Body of pancreas (tissue), 4 donors: ENCODE results near the gene MUS81. TPM values are rescaled to one million over a fixed set of nuclear protein-coding genes. Genes with fewer than 3 reads are reported as not detected.

Experiments
- ATAC-seq: fragments of 150-250 bp; one replicate; pipeline ENCODE4 v1.9.1; 2016
- DNase-seq, 4 donors: peaks; one replicate each; pipeline ENCODE4 v3.0.0-alpha.2; 2019
- H3K27ac ChIP-seq, 4 donors: fragments of 200-600 bp; sonication (generic); 1 replicate in 3 of 4; 2 replicates in 1 of 4; pipeline versions ENCODE4 v1.5.1 to v1.6.1; 2016 to 2019; ENCODE audit warnings: mild to moderate bottlenecking in 1 of 4, mixed read lengths in 1 of 4, moderate library complexity in 1 of 4
- H3K27me3 ChIP-seq, 2 donors: fragments of 200-600 bp; sonication (generic); one replicate each; pipeline ENCODE4 v1.6.0; 2016; ENCODE audit warnings: mild to moderate bottlenecking in 1 of 2
- H3K36me3 ChIP-seq, 2 donors: fragments of 200-600 bp; sonication (generic); replicated peaks in 1 of 2; 2 replicates each; pipeline ENCODE4 v1.5.1; 2016; ENCODE audit warnings: low read depth in 2 of 2; ENCODE audit not compliant: insufficient read depth in 1 of 2
- H3K4me1 ChIP-seq: fragments of 200-600 bp; sonication (generic); one replicate; pipeline ENCODE4 v1.6.0; 2016
- H3K4me3 ChIP-seq, 2 donors: fragments of 200-600 bp; sonication (generic); 1 replicate in 1 of 2; 2 replicates in 1 of 2; pipeline ENCODE4 v1.5.1; 2016 to 2019
- H3K9me3 ChIP-seq, 3 donors: fragments of 200-600 bp; sonication (generic); 1 replicate in 2 of 3; 2 replicates in 1 of 3; pipeline ENCODE4 v1.5.1; 2016
- CTCF ChIP-seq, 7 experiments: fragments of 450-650 bp in 4 of 7; fragments of 200-600 bp in 3 of 7; sonication (generic) in 3 of 7; IDR thresholded peaks; one replicate each; pipeline ENCODE4 v1.5.1; 2016 to 2019; ENCODE audit warnings: antibody characterized with exemption in 7 of 7
- POLR2A ChIP-seq, 3 donors: fragments of 450-650 bp; IDR thresholded peaks; one replicate each; pipeline ENCODE4 v1.6.1; 2016; ENCODE audit warnings: antibody characterized with exemption in 3 of 3, mild to moderate bottlenecking in 2 of 3
- WGBS, 2 donors: methylation state at CpG; one replicate each; pipeline ENCODE4 v1.1.5; 2017; 5-methylcytosine and 5-hydroxymethylcytosine counted together
- intact Hi-C: fragments of 100-400 bp; cut with DNase I; formaldehyde crosslinking; loops from one replicate; pipeline ENCODE4 v1.15.1; 2023
- total RNA-seq, 2 donors: library from RNA; depleted of rRNA; stranded (reverse); fragments of >200 nt; gene quantifications; one replicate each; pipeline ENCODE4 v1.1.0, GENCODE V29; 2016

The MUS81 gene
- total RNA-seq, 2 donors from 2014 or later = 38.2 to 40.5 TPM

- Histone ChIP-seq H3K4me3 (no peak overlapping the region), H3K4me1 (peaks cover 25% of the 10 kb centered on the region), H3K9me3 (no peaks in the 10 kb centered on the region), H3K36me3 (no peaks in the 10 kb centered on the region), H3K27me3 (no peaks in the 10 kb centered on the region), H3K27ac (peak overlapping the region; percentile 68 to 81 (median 78))
- ATAC-seq (peak; percentile 94), DNase-seq (peak; percentile 95 to 98 (median 96))
- peak in 2 of 7 experiments; percentile 5 for TF ChIP-seq CTCF (IDR thresholded peaks at IDR 0.05)
- peak; percentile 38 to 83 (median 72) for TF ChIP-seq POLR2A (IDR thresholded peaks at IDR 0.05)
- intact Hi-C loops = no loop called here
- 5 to 12% methylated on average over 33 to 53 of the region's 54 CpGs for WGBS, 2 donors
Measured at GRCh38 chr11:65873318-65874156, 13.3 kb downstream of the MUS81 start.

- 53 to 57% methylated on average over 7 of the region's 7 CpGs for WGBS, 2 donors
- ATAC-seq = no peak
- intact Hi-C loops = loop anchor here (5.0 kb wide), 1 partner anchor 103 kb away; no protein-coding TSS in a partner anchor
- no peak for TF ChIP-seq CTCF (IDR thresholded peaks at IDR 0.05)
- no peak for TF ChIP-seq POLR2A (IDR thresholded peaks at IDR 0.05)
- DNase-seq = no peak
- Histone ChIP-seq H3K27ac (no peak within 1 kb of the TSS), H3K9me3 (no peaks in the 10 kb centered on the region), H3K36me3 (peaks cover 0 to 7% of the 10 kb centered on the region in 2 donors), H3K4me1 (no peaks in the 10 kb centered on the region), H3K4me3 (no peak within 1 kb of the TSS), H3K27me3 (no peaks in the 10 kb centered on the region)
Measured at GRCh38 chr11:65879617-65880016, 19.4 kb downstream of the MUS81 start, which contains the start of gene CTSW. TSS of gene CTSW (plus strand) at chr11:65879837. CDS start at chr11:65879855, 18 bp downstream.

- DNase-seq (no peak), ATAC-seq (no peak)
- no peak overlapping the region for H3K4me3 ChIP-seq
- no peaks in the 10 kb centered on the region for H3K9me3 ChIP-seq
- H3K27ac ChIP-seq = no peak overlapping the region
- TF ChIP-seq CTCF (IDR thresholded peaks at IDR 0.05) (no peak), POLR2A (IDR thresholded peaks at IDR 0.05) (no peak)
- WGBS, 2 donors = 58 to 62% methylated on average over 7 of the region's 7 CpGs
- peaks cover 0 to 7% of the 10 kb centered on the region in 2 donors for H3K36me3 ChIP-seq
- no peaks in the 10 kb centered on the region for H3K27me3 ChIP-seq
- intact Hi-C loops = loop anchor here (5.0 kb wide), 1 partner anchor 102 kb away; no protein-coding TSS in a partner anchor
- peaks cover 4% of the 10 kb centered on the region for H3K4me1 ChIP-seq
Measured at GRCh38 chr11:65880027-65880426, 19.8 kb downstream of the MUS81 start.

GRCh38 chr11:65880844-65881421 is 20.7 kb downstream of the MUS81 start:
- Histone ChIP-seq H3K4me1 (peaks cover 5% of the 10 kb centered on the region), H3K4me3 (no peak overlapping the region), H3K36me3 (peaks cover 0 to 7% of the 10 kb centered on the region in 2 donors), H3K9me3 (no peaks in the 10 kb centered on the region), H3K27me3 (no peaks in the 10 kb centered on the region), H3K27ac (no peak overlapping the region)
- WGBS, 2 donors = 72 to 76% methylated on average over 5 to 7 of the region's 7 CpGs
- intact Hi-C loops = loop anchor here (5.0 kb wide), 1 partner anchor 101 kb away; no protein-coding TSS in a partner anchor
- ATAC-seq = no peak
- TF ChIP-seq CTCF (IDR thresholded peaks at IDR 0.05) (no peak), POLR2A (IDR thresholded peaks at IDR 0.05) (no peak)
- no peak for DNase-seq
